Effector CD8-positive, alpha-beta T cell (primary cell): Measurements from ENCODE around the gene DLX2.
A peak's percentile ranks its signal among the peaks of the same experiment; 100 is the strongest.
"Not testable (repeated sequence)": the region's sequence is repeated elsewhere in the genome, so short reads cannot be mapped to it uniquely, and the experiment has no call there.

Experiments
- DNase-seq: peaks from one replicate; lab custom pipeline; 2025; lab: John Stamatoyannopoulos, UW
- total RNA-seq, 4 experiments: gene quantifications; one replicate each; lab custom pipeline; 2026; lab: John Stamatoyannopoulos, UW

Gene DLX2
- 0.10 to 1.4 (median 0.37) reads per million in 4 experiments for total RNA-seq

GRCh38 chr2:172102391-172103359, at the start of gene DLX2:
TSS of gene DLX2 (minus strand) at chr2:172102900. CDS start at chr2:172102538, 362 bp downstream.
- peak; percentile 24 for DNase-seq

DNA sequence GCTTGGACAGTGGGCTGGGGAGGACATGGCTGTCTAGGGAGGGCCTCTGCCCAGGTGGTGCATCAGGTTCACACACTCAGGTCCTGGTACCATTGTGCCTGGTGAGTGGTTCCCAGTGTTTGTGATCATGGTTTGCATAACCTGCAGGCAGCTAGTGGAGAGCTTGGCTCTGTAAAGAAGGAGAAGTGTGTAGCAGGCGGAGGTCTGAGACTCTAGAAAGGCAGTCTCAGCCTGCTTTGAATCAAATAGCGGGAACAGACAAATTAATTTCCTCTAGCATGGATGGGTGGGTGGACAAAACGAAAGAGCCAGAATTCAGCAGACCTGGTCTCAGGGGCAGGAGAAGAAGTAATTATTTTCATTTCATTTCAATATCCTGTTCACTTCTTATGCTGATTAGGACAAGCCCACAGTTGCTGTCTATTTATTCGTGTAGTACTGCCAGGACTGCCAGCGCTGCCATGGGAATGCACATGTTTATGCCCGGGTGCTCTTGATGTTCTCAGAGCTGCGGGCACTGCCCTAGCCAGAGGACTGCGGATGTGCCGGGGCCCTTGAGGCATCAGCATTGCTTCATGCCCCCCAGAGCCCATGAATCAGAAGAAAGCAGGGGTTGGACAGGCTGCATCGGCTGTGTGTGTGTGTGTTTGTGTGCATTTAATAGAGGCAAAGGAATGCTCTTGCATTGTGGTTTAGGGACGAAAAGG, 45.4 kb upstream of the DLX2 start:
- DNase-seq: no peak

- DNase-seq: no peak
These were observed 41.1 kb upstream of the DLX2 start for GRCh38 chr2:172143817-172144216.

DNA sequence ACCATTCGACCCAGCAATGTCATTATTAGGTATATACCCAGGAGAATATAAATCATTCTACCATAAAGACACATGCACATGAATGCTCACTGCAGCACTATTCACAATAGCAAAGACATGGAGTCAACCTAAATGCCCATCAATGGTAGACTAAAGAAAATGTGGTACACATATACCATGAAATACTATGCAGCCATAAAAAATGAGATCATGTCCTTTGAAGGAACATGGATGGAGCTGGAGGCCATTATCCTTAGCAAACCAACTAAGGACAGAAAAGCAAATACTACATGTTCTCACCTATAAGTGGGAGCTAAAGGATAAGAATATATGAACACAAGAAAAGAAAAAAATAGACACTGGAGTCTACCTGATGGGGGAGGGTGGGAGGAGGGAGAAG, 36.0 kb upstream of the DLX2 start:
- not testable (repeated sequence) for DNase-seq

DNA sequence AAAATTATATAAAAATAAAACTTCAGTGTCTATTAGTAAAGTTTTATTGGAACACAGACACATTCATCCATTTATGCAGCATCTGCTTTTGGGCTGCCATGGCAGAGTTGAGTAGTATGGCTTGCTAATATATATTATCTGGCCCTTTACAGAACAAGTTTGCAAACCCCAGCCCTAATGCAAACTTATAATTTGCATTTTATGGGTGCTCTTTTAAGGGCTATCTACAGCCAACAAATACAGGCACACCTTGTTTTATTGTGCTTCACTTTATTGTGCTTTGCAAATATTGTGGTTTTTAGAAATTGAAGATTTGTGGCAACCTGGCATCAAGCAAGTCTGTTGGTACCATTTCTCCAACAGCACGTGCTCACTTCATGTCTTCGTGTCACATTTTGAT, 35.2 kb upstream of the DLX2 start:
- no peak for DNase-seq

- no peak for DNase-seq
These were observed 34.4 kb upstream of the DLX2 start for GRCh38 chr2:172137109-172137508.

- no peak for DNase-seq
These were observed 32.7 kb upstream of the DLX2 start for GRCh38 chr2:172135446-172135845.

DNA sequence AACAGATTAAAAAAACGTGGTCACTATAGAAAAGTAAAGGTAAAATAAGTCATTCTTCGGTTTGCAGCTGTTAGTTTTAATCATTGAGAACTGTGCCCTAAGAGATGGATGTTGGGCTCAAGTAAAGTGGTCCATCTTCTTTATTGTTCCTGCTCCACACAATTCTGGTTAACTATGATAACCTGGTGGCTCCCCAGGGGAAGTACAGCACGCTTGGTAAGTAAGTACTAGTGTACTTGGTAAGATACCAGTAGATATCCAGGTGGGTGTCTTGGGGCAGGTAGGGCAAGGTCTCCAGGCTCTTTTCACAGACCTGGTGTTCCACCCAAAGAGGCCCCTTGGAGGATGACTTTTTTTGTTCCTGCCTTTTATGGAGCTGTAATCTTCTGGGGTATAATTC, 31.6 kb upstream of the DLX2 start:
- no peak for DNase-seq

- DNase-seq: no peak
These were observed 29.2 kb upstream of the DLX2 start for GRCh38 chr2:172131713-172132555.

- DNase-seq: no peak
These were observed 26.7 kb upstream of the DLX2 start for GRCh38 chr2:172129404-172129803.

GRCh38 chr2:172128484-172128883, 25.8 kb upstream of the DLX2 start:
- no peak for DNase-seq

GRCh38 chr2:172120118-172120517, 17.4 kb upstream of the DLX2 start:
- DNase-seq: no peak

- no peak for DNase-seq
These were observed 16.4 kb upstream of the DLX2 start for GRCh38 chr2:172119089-172119488.

GRCh38 chr2:172116107-172116506, 13.4 kb upstream of the DLX2 start:
- DNase-seq: no peak

GRCh38 chr2:172114579-172114978, 11.9 kb upstream of the DLX2 start:
- DNase-seq: no peak

DNA sequence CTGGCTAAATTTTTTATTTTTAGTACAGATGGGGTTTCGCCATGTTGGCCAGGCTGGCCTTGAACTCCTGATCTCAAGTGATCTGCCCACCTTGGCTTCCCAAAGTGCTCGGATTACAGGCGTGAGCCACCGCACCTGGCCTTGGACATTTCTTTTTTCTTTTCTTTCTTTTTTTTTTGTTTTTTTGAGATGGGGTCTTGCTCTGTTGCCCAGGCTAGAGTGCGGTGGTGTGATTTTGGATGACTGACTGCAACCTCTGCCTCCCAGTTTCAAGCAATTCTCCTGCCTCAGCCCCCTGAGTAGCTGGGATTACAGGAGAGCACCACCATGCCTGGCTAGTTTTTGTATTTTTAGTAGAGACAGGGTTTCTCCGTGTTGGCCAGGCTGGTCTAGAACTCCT, 11.5 kb upstream of the DLX2 start:
- DNase-seq: not testable (repeated sequence)

DNA sequence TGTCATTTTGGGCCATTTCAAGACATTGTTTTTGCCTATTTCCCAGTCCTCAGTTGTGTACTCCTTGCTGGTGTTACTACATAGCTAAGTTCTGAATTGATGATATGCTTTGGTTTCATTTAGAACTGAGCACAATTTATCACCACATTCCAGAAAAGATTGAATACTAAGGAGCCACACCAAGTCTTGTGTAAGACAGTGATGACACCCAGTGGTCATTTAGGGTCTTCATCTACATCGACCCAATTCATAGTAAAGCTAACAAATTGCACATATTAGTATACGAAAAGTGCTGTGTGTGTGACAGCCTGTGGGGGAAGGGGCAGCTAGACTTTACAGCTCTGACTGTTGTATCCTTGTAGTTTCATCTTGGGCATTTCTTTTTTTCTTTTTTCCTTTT, 10.9 kb upstream of the DLX2 start:
- no peak for DNase-seq

DNA sequence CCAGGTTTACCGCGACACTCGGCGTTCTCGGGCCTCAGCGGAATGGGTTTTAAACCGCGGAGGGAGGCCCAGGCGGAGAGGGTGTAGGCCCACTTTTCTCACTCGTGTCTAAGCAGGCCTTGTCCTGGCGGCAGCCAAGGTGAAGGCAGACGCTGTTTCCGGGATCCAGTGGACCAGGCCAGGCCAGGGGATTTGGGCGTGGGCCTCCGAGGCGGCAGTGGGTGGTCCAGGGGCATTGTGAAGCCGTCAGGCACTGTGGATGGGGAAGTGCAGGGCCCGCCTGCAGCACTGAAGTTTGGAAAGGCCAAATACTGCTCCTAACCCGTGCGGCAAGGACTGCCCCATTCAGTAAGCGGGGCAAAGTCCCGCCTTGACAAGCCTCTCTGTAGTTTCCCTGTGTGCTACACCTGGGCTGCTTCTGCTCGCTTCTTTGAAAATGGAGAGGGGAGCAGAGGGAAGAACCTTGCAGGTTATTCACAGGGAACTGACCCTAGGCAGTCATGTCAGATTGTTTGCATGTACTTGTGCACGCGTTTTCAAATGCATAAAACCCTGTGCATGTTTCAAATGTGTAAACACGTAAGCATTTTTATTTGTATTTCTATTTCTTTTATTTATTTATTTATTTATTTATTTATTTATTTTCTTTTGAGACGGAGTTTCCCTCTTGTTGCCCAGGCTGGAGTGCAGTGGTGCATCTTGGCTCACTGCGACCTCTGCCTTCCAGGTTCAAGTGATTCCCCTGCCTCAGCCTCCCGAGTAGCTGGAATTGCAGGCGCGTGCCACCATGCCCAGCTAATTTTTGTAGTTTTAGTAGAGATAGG, 7.5 kb upstream of the DLX2 start:
- DNase-seq: no peak

- no peak for DNase-seq
These were observed 6.7 kb upstream of the DLX2 start for GRCh38 chr2:172109256-172109987.

DNA sequence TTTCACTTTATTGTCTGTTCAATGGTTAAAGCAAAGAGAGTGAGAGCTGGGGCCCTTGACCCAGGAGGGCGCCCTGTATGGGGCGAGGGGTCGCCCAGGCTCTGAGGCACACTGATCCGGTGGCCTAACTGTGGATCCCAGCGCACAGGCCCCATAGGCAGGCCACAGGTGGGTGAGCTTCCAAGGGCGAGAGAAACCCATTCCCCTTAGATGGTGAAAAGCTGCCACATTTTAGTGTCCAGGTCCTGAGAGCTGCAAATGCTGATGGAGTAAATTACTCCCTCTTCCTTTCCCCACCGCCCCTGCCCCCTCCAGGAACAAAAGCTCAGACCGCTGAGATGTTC, 5.9 kb upstream of the DLX2 start:
- no peak for DNase-seq
